ENCODE results near the gene ZYX. TPM values are rescaled to one million over a fixed set of nuclear protein-coding genes. Genes with fewer than 3 reads are reported as not detected.

The ZYX gene
- total RNA-seq, 1 donor from 2014 or later, result 320 TPM

DNA sequence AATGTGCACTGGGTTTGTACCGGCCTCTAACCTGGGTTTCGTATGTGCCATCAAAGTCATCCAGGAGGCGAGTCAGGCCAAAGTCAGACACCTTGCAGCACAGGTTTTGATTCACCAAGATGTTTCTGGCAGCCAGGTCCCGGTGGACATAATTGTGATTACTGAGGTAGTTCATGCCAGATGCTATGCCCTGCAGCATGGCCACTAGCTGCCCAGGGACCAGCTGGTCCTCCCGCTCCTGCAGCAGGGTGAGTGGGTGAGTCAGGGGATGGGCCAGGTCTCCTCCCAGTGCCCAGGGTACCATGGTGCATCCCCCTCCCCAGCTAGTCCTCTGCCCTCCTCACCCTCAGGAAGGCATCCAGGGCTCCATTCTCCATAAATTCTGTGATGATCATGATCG lies 13.6 kb downstream of the ZYX start:
- no peaks in the 10 kb centered on the region for H3K9me3 ChIP-seq
- no peak overlapping the region for H3K27ac ChIP-seq
- H3K4me3 ChIP-seq, result no peak overlapping the region
- intact Hi-C loops (cut with DNase I), result loop anchor here (10.0 kb wide), 1 partner anchor 1440 kb away; the partner anchor contains the start of gene TPK1
- TF ChIP-seq CTCF (IDR thresholded peaks at IDR 0.05), result no peak
- no peaks in the 10 kb centered on the region for H3K27me3 ChIP-seq
- H3K4me1 ChIP-seq, result peaks cover 22 to 47% of the 10 kb centered on the region in 2 donors
- peaks cover 14 to 21% of the 10 kb centered on the region in 2 donors for H3K36me3 ChIP-seq
- DNase-seq (ENCODE audit: low spot score in 2 of 2), result no peak

GRCh38 chr7:143395187-143396149 lies 14.3 kb downstream of the ZYX start:
- H3K9me3 ChIP-seq, result no peaks in the 10 kb centered on the region
- intact Hi-C loops (cut with DNase I), result loop anchor here (10.0 kb wide), 1 partner anchor 1439 kb away; the partner anchor contains the start of gene TPK1
- H3K4me1 ChIP-seq, result peaks cover 22 to 42% of the 10 kb centered on the region in 2 donors
- no peak for TF ChIP-seq CTCF (IDR thresholded peaks at IDR 0.05)
- DNase-seq (ENCODE audit: low spot score in 2 of 2), result no peak
- no peak overlapping the region for H3K4me3 ChIP-seq
- peak overlapping the region in 1 of 2 donors; percentile 2 for H3K27ac ChIP-seq
- no peaks in the 10 kb centered on the region for H3K27me3 ChIP-seq
- peaks cover 7 to 14% of the 10 kb centered on the region in 2 donors for H3K36me3 ChIP-seq

DNA sequence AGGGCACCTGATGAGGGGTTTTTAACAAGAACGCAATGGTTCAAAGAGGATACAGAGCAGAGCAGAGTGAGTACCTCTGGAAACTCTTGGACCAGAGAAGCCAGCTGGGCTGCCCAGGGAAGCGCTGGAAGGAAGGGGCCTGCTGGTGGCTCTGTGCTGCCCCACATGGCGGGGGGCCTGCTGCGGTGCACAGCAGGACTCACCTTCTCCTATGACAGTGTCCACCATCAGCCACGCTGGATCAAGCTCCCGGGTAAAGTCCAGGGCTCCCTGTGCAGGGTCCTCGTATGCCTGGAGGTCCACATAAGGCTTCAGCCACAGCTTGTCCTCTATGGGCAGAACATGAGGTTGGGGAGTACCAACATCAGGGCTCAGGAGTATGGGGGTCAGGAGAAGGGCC lies 15.0 kb downstream of the ZYX start:
- H3K9me3 ChIP-seq, result no peaks in the 10 kb centered on the region
- H3K27ac ChIP-seq, result no peak overlapping the region
- intact Hi-C loops (cut with DNase I), result loop anchor here (10.0 kb wide), 1 partner anchor 1439 kb away; the partner anchor contains the start of gene TPK1
- H3K36me3 ChIP-seq, result peaks cover under 1 to 7% of the 10 kb centered on the region in 2 donors
- no peak for DNase-seq (ENCODE audit: low spot score in 2 of 2)
- no peak overlapping the region for H3K4me3 ChIP-seq
- no peaks in the 10 kb centered on the region for H3K27me3 ChIP-seq
- peaks cover 16 to 35% of the 10 kb centered on the region in 2 donors for H3K4me1 ChIP-seq
- TF ChIP-seq CTCF (IDR thresholded peaks at IDR 0.05), result no peak

DNA sequence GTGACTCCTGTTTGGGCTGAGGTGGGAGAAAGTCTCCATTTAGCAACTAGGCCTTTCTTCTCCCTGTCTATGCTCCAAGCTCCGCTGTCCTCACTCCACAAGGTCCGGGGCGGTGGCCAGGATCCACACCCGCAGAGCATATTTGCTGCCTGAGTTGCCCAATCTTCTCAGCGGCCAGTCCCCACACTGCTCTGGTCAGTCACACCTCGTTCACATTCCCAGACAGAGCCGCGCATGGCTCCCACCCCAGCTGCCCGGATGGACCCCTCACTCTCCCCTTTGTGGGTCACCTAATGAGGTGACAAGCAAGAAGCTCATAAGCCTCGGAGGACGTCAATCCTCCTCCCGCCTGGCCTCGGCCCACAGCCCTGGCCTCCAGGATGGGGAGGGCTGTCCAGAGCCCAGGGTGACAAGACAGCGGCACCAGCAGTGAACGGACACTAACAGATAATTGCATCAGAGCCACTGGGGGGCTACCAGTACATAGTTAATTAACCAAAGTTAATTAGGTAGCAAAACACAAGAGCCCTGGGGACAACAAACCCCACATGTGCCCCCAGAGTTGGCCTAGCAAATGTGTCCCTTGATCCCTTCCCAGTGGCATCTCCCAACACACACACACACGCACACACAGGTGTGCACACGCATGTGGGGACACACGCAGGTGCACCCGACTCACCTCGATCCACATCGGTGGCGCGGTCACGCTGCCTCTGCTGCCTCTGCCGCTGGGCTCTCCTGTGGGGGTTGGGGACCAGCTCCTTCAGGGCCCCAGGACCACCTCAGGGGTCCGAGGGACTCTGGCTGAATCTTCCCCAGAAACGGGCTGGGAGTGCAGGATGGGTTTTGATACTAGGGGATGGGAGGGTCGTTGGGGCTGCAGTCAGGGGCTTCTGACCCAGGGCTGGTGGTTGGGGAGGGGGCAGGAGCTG lies 15.7 kb downstream of the ZYX start:
- intact Hi-C loops (cut with DNase I), result loop anchor here (10.0 kb wide), 1 partner anchor 1438 kb away; the partner anchor contains the start of gene TPK1
- Histone ChIP-seq H3K4me3 (no peak overlapping the region), H3K27me3 (no peaks in the 10 kb centered on the region), H3K4me1 (peaks cover 15 to 29% of the 10 kb centered on the region in 2 donors), H3K9me3 (no peaks in the 10 kb centered on the region), H3K27ac (no peak overlapping the region), H3K36me3 (peaks cover 0 to 7% of the 10 kb centered on the region in 2 donors)
- TF ChIP-seq CTCF (IDR thresholded peaks at IDR 0.05), result no peak
- no peak for DNase-seq (ENCODE audit: low spot score in 2 of 2)

All from ascending aorta (tissue), 2 donors.